ENCODE data around the gene KCNQ1.

KCNQ1 gene

GRCh38 chr11:2862395-2863275 is 417.8 kb downstream of the KCNQ1 start:
- in situ Hi-C loops (cut with MboI; ENCODE audit: low sequenced_read_pairs): no loop called here

- in situ Hi-C loops (cut with MboI; ENCODE audit: low sequenced_read_pairs): no loop called here
Measured at GRCh38 chr11:2863276-2863618, 418.4 kb downstream of the KCNQ1 start.

GRCh38 chr11:2864901-2865300 is 420.1 kb downstream of the KCNQ1 start:
- in situ Hi-C loops (cut with MboI; ENCODE audit: low sequenced_read_pairs): no loop called here

- in situ Hi-C loops (cut with MboI; ENCODE audit: low sequenced_read_pairs): no loop called here
Measured at GRCh38 chr11:2865922-2866577, 421.2 kb downstream of the KCNQ1 start.

GRCh38 chr11:2867142-2867541 is 422.3 kb downstream of the KCNQ1 start:
- in situ Hi-C loops (cut with MboI; ENCODE audit: low sequenced_read_pairs): no loop called here

- in situ Hi-C loops (cut with MboI; ENCODE audit: low sequenced_read_pairs): no loop called here
Measured at GRCh38 chr11:2867722-2868505, 423.1 kb downstream of the KCNQ1 start.

- in situ Hi-C loops (cut with MboI; ENCODE audit: low sequenced_read_pairs): no loop called here
Measured at GRCh38 chr11:2868506-2869133, 423.8 kb downstream of the KCNQ1 start.

- in situ Hi-C loops (cut with MboI; ENCODE audit: low sequenced_read_pairs): no loop called here
Measured at GRCh38 chr11:2869134-2869526, 424.3 kb downstream of the KCNQ1 start.

- in situ Hi-C loops (cut with MboI; ENCODE audit: low sequenced_read_pairs): no loop called here
Measured at GRCh38 chr11:2869561-2870427, 425.0 kb downstream of the KCNQ1 start.

- in situ Hi-C loops (cut with MboI; ENCODE audit: low sequenced_read_pairs): no loop called here
Measured at GRCh38 chr11:2870460-2870859, 425.7 kb downstream of the KCNQ1 start.

GRCh38 chr11:2870969-2871680 is 426.3 kb downstream of the KCNQ1 start:
- in situ Hi-C loops (cut with MboI; ENCODE audit: low sequenced_read_pairs): no loop called here

GRCh38 chr11:2874963-2875362 is 430.2 kb downstream of the KCNQ1 start:
- in situ Hi-C loops (cut with MboI; ENCODE audit: low sequenced_read_pairs): no loop called here

- in situ Hi-C loops (cut with MboI; ENCODE audit: low sequenced_read_pairs): no loop called here
Measured at GRCh38 chr11:2877474-2877873, 432.7 kb downstream of the KCNQ1 start.

- in situ Hi-C loops (cut with MboI; ENCODE audit: low sequenced_read_pairs): no loop called here
Measured at GRCh38 chr11:2878782-2879181, 434.0 kb downstream of the KCNQ1 start.

- in situ Hi-C loops (cut with MboI; ENCODE audit: low sequenced_read_pairs): no loop called here
Measured at GRCh38 chr11:2880646-2881045, 435.8 kb downstream of the KCNQ1 start.

GRCh38 chr11:2881076-2881980 is 436.5 kb downstream of the KCNQ1 start:
- in situ Hi-C loops (cut with MboI; ENCODE audit: low sequenced_read_pairs): no loop called here

- in situ Hi-C loops (cut with MboI; ENCODE audit: low sequenced_read_pairs): no loop called here
Measured at GRCh38 chr11:2881981-2882375, 437.2 kb downstream of the KCNQ1 start.

- in situ Hi-C loops (cut with MboI; ENCODE audit: low sequenced_read_pairs): no loop called here
Measured at GRCh38 chr11:2882396-2883110, 437.7 kb downstream of the KCNQ1 start.

Measured in hTERT RPE-1 (cell line).